Ovary (tissue), 3 donors: ENCODE measurements around the gene FRMD4A.

Experiments
- CTCF ChIP-seq, 3 donors: fragments of 450-650 bp in 2 of 3; fragments of 200-600 bp in 1 of 3; IDR thresholded peaks; one replicate each; pipeline versions ENCODE4 v1.5.1 to v1.8.0; 2016 to 2022; ENCODE audit warnings: antibody characterized with exemption in 3 of 3, mild to moderate bottlenecking in 1 of 3
- EP300 ChIP-seq: sonication (generic); formaldehyde crosslinking; IDR thresholded peaks from one replicate; pipeline ENCODE4 v1.6.1; 2017; ENCODE audit warnings: antibody characterized with exemption
- POLR2A ChIP-seq: fragments of 450-650 bp; IDR thresholded peaks from one replicate; pipeline ENCODE4 v1.6.1; 2017; ENCODE audit warnings: antibody characterized with exemption, mild to moderate bottlenecking, moderate library complexity
- donor health status: DM: no; HTN: no; CAD: no.

GRCh38 chr10:13773496-13774170, 557.1 kb downstream of the FRMD4A start:
- TF ChIP-seq CTCF (IDR thresholded peaks at IDR 0.05), result no peak
- no peak for TF ChIP-seq POLR2A
- no peak for TF ChIP-seq EP300
